Stimulated activated CD4-positive, alpha-beta T cell treated with anti-CD3 and anti-CD28 coated beads, Interleukin-1b, Interleukin-23, amount 100 ng/mL, for 1 hour (primary cell): Measurements from ENCODE around the gene ZDHHC5.
A peak's percentile ranks its signal among the peaks of the same experiment; 100 is the strongest.
"Not testable (repeated sequence)": the region's sequence is repeated elsewhere in the genome, so short reads cannot be mapped to it uniquely, and the experiment has no call there.

Source experiments
- DNase-seq, 2 donors: peaks; one replicate each; pipeline ENCODE4 v3.0.0-alpha.2; 2020; ENCODE audit warnings: low read depth in 2 of 2

The ZDHHC5 gene

GRCh38 chr11:57667117-57667735 lies 688 bp upstream of the ZDHHC5 start:
- peak; percentile 70 to 89 for DNase-seq

DNA sequence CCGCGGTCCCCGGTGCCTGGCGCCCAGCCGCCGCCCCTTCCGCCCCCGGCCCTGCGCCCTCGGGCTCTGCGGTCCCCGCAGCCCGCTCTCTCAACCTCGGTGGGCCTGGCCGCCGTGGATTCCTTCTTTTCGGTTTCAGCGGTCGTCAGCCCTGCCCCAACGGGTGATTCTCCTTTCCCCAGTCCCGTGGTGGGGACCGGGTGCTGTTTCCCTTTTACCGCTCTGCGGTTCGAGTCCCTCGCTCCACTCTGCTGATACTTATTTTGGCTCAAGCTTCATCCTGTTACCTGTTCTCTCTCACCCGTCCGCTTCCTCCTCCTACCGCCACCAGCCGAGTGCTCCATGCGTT lies 494 bp downstream of the ZDHHC5 start:
- no peak for DNase-seq

- DNase-seq, result no peak
These were observed 6.3 kb downstream of the ZDHHC5 start for GRCh38 chr11:57674251-57674650.

DNA sequence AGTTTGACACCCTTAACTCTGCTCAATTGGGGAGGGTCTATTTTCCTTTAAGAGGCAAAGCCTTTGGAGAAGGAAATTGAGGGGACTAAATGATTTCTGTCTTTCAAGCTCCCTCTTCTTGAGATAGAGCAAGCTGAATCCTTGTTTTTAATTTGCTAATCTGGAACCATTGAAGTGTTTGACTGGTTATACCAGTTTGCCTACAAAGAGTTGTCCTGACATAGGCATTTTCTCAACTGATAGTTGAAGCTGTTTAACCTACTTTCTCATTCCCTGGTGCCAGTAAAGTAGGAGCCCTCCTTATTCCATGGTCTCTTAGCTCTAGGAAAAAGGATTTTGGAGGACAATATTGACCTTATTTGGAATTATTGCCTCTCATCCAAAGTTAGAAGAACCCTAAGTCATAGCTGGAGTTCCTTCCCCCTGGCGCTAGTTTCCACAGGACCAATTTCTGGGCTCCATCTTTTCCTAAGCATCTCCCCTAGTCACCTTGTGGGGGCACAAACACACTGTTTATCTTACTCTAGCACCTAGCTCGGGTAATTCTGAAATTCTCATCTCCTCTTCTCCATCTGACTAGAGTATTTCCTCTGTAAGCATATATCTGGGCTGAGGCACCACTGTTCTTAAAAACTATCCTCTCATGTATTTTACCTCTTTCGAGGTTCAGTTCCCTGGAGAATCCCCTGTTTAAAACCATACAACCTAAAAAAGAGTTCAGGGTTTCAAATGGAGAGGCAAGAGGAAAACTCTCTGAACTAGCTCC lies 7.4 kb downstream of the ZDHHC5 start:
- DNase-seq, result no peak

- DNase-seq, result no peak
These were observed 11.5 kb downstream of the ZDHHC5 start for GRCh38 chr11:57679396-57679795.

DNA sequence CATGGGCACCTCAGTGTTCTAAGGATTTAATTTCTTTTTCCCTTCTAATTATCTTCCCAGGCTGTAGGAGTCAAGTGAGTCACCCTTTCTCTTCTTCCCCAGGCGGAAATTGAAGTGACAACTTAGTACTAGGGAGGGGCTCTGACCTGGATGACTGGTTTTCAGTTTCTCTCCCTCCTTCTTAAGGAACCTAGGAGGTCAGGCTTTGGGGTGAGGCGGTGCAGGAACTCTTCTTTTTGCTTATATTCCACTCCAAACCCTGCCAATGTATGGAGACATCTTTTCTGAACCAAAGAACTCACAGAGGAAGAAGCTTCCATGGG lies 12.6 kb downstream of the ZDHHC5 start:
- DNase-seq, result no peak

DNA sequence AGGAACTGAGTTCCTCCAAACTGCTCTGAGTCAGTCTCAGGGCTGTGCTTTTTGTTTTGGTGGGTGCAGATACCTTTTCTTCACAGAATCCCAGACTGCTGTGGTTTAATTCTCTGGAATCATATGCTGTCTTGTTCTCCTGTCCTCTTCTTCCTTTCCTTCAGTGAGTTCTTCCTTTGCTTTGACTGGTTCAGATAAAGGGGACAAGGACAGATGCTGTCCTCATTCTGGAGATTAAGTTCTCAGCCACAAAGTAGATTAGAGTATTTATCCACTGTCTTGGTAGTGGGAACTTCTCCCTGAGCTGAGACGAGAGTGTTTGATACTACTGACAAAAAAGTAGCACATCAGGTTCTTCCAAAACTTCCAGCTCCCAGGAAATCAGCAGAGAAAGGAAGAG lies 13.3 kb downstream of the ZDHHC5 start:
- DNase-seq, result no peak

GRCh38 chr11:57690474-57690873 lies 22.6 kb downstream of the ZDHHC5 start:
- not testable (repeated sequence) for DNase-seq

DNA sequence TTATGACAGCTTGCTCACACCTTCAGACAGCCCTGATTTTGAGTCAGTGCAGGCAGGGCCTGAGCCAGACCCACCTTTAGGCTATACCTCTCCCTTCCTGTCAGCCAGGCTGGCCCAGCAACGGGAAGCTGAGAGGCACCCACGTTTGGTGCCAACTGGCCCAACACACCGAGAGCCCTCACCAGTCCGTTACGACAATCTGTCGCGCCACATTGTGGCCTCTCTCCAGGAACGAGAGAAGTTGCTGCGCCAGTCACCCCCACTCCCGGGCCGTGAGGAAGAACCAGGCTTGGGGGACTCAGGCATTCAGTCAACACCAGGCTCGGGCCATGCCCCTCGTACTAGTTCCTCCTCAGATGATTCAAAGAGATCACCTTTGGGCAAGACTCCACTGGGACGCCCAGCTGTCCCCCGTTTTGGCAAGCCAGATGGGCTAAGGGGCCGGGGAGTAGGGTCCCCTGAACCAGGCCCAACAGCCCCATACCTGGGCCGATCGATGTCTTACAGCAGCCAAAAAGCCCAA lies 31.0 kb downstream of the ZDHHC5 start:
- DNase-seq, result no peak

- no peak for DNase-seq
These were observed 31.9 kb downstream of the ZDHHC5 start for GRCh38 chr11:57699813-57700212.

- no peak for DNase-seq
These were observed 32.5 kb downstream of the ZDHHC5 start for GRCh38 chr11:57700425-57700824.

DNA sequence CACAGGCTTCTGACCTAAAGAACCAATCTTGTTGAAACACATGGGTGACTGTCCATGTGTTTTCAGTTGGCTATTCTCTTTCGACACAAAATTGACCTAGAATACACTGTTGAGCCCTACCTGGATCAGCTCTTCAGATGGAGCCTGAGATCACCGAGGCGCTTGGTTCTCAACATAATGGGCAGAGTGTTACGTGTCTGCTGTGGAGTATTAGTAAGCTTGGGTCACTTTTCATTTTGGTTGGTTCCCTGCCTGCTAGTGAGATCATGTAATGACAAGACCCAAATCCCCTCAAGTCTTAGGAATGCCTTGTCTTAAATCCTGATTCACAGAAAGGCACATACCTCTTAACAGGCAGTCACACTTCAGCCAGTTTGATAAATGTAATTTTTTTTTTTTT lies 35.4 kb downstream of the ZDHHC5 start:
- DNase-seq, result no peak

GRCh38 chr11:57704932-57705331 lies 37.0 kb downstream of the ZDHHC5 start:
- no peak for DNase-seq

DNA sequence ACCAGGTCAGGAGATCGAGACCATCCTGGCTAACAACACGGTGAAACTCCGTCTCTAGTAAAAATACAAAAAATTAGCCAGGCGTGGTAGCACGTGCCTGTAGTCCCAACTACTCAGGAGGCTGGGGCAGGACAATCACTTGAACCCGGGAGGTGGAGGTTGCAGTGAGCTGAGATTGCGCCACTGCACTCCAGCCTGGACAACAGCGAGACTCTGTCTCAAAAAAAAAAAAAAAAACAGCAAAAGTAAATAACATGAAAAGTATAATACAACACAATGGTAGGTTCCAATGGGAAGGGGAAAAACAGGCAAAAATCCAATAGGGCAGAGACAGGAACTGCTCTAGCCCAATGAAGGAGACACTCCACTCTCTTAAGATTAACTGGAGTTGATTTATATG lies 37.5 kb downstream of the ZDHHC5 start:
- not testable (repeated sequence) for DNase-seq

GRCh38 chr11:57709802-57710367 lies 42.0 kb downstream of the ZDHHC5 start:
- no peak for DNase-seq

DNA sequence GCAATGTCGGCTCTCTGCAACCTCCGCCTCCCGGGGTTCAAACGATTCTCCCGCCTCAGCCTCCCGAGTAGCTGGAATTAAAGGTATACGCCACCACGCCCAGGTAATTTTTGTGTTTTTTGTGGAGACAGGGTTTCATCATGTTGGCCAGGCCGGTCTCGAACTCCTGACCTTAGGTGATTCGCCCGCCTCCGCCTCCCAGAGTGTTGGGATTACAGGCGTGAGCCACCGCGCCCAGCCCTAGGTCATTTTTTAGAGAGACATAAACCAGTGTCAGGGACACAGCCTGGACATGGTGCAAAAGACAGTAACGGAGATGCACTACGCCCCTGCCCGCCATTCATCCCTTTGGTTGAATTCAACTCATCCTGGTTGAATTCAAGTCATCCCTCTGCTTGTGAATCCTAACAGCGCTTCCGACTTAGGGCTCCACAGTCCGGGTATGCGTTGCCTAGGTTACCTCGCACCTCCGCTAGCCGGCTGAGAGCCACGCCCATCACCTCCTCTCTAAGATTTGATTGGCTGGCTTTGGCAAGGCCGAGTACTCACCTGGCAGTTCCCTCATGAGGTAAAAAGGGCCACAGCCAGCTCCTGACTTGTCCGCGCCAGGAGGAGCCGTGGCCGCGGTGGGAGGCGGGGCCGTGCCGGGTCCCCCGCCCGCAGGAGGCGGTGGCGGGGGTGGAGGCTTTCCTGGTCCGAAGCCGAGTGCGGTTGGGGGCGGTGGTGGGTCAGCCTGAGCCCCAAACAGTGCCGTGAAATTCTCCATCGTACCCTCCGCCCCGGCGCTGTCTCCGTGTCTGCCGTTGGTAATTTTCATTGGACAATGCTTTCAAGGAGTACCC lies 43.7 kb downstream of the ZDHHC5 start, which contains the start of gene MED19:
Gene MED19 (minus strand): TSS at position 802 of the 842 bp plus-strand sequence. CDS start 36 bp downstream, at position 766.
- DNase-seq, result peak; percentile 37 to 38

DNA sequence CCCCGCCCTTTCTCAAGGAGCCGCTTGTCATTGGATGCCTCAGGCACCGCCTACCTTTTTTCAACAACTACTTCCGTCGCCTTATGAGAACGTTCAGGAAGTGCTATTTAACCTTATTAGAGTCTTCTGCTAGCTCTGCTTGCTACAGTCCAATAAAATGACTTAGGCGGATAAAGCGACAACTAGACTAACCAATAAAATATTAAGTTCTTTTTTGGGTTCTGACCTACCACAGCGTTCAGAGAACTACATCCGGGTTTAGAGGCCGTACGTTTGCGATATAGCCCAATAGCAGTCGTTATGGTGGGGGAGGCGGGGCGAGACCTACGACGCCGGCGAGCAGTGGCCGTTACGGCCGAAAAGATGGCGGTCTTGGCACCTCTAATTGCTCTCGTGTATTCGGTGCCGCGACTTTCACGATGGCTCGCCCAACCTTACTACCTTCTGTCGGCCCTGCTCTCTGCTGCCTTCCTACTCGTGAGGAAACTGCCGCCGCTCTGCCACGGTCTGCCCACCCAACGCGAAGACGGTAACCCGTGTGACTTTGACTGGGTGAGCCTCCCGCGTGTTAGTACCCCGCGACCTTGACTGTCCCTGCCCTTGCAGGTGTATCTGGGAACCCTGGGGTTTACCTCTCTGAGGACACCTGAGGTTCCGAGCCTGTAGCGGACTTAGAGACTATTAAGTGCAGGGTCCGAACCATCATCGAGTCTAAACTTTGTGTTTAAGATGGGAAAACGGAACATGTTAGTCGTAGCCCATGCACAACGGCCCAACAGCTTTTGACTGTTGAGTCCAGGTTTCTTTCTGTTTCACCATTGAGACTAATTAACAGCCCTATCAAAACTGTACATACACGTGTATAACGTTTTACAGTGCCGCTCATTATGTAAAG lies 44.6 kb downstream of the ZDHHC5 start, which contains the start of gene TMX2:
Gene TMX2 (plus strand): TSS at position 338 of the 895 bp plus-strand sequence. CDS start 26 bp downstream, at position 364.
- DNase-seq, result peak; percentile 73 to 74

DNA sequence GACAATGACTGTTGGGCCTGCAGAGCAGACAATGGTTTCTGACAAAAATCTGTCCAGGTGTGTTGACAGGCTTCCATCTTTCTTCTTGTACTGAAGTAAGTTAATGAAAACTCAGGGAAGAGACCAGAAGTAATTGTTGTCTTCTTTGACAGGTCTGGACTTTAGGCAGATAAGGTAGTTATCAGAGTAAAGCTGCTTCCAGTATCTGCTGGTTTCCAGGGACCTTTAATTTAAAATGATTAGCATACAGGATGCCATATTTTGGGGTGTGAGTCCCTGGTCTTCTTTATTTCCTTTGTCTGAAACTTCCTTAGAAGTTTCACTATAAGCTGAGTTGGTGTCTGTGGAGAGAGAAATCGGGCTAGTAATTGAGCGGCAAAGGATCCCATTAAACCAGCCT lies 45.9 kb downstream of the ZDHHC5 start:
- no peak for DNase-seq

- not testable (repeated sequence) for DNase-seq
These were observed 48.8 kb downstream of the ZDHHC5 start for GRCh38 chr11:57716726-57717125.

DNA sequence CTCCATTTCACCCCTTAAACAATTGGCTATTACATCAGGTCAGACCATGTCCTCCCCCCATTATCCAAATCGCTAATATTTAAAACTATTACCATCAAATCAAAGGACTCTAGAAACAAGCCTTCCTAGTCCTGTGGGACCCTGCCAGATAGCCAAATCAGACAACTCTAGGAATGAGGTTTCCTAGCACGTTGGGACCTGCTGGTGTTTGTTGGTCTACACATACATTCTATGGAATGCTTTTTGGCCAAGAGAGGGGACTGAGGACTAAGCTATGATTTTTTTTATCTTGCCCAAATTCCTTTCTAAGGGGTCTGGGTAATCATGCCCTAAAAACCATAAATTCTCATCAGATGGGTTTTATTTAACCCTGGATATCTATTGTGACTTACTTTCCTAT lies 59.3 kb downstream of the ZDHHC5 start:
- no peak for DNase-seq

GRCh38 chr11:57728829-57729228 lies 60.9 kb downstream of the ZDHHC5 start:
- DNase-seq, result no peak
